ENCODE results near the gene C8A.

C8A gene

DNA sequence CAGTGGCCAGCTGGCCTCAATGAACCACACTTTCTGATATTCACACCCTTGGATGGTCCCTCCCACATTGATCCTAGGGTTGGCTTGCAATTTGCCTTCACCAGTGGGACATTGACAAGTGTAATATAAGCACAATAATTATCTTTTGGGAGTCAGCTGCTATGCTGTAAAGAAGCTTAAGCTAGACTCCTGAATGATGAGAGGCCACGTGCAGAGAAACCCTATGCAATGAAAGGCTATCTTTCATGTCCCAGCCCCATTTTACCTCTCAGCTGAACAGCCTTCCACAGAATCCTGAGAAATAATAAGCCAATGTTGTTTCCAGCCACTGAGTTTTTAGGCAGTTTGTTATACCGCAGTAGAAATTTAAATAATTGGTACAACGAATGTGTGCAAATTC, 11.1 kb upstream of the C8A start:
- Histone ChIP-seq H3K27me3 (ENCODE audit: insufficient read depth, poor library complexity, severe bottlenecking) (no peaks in the 10 kb centered on the region), H3K27ac (replicated peaks) (no peak overlapping the region), H3K4me3 (replicated peaks; ENCODE audit: insufficient read depth, low read length) (no peak overlapping the region)
- TF ChIP-seq, protein P1, sequence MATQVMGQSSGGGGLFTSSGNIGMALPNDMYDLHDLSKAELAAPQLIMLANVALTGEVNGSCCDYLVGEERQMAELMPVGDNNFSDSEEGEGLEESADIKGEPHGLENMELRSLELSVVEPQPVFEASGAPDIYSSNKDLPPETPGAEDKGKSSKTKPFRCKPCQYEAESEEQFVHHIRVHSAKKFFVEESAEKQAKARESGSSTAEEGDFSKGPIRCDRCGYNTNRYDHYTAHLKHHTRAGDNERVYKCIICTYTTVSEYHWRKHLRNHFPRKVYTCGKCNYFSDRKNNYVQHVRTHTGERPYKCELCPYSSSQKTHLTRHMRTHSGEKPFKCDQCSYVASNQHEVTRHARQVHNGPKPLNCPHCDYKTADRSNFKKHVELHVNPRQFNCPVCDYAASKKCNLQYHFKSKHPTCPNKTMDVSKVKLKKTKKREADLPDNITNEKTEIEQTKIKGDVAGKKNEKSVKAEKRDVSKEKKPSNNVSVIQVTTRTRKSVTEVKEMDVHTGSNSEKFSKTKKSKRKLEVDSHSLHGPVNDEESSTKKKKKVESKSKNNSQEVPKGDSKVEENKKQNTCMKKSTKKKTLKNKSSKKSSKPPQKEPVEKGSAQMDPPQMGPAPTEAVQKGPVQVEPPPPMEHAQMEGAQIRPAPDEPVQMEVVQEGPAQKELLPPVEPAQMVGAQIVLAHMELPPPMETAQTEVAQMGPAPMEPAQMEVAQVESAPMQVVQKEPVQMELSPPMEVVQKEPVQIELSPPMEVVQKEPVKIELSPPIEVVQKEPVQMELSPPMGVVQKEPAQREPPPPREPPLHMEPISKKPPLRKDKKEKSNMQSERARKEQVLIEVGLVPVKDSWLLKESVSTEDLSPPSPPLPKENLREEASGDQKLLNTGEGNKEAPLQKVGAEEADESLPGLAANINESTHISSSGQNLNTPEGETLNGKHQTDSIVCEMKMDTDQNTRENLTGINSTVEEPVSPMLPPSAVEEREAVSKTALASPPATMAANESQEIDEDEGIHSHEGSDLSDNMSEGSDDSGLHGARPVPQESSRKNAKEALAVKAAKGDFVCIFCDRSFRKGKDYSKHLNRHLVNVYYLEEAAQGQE (IDR thresholded peaks at IDR 0.05; ENCODE audit: insufficient replicate concordance, low read depth) = no peak
- TF ChIP-seq GABPA (IDR thresholded peaks at IDR 0.05; ENCODE audit: low read depth) (no peak), SPI1 (IDR thresholded peaks at IDR 0.05; ENCODE audit: borderline replicate concordance, low read depth) (no peak), POLR2AphosphoS5 (IDR thresholded peaks at IDR 0.05; ENCODE audit: low read depth) (no peak)
- TF ChIP-seq, protein P2, sequence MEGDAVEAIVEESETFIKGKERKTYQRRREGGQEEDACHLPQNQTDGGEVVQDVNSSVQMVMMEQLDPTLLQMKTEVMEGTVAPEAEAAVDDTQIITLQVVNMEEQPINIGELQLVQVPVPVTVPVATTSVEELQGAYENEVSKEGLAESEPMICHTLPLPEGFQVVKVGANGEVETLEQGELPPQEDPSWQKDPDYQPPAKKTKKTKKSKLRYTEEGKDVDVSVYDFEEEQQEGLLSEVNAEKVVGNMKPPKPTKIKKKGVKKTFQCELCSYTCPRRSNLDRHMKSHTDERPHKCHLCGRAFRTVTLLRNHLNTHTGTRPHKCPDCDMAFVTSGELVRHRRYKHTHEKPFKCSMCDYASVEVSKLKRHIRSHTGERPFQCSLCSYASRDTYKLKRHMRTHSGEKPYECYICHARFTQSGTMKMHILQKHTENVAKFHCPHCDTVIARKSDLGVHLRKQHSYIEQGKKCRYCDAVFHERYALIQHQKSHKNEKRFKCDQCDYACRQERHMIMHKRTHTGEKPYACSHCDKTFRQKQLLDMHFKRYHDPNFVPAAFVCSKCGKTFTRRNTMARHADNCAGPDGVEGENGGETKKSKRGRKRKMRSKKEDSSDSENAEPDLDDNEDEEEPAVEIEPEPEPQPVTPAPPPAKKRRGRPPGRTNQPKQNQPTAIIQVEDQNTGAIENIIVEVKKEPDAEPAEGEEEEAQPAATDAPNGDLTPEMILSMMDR (IDR thresholded peaks at IDR 0.05; ENCODE audit: insufficient read depth, low read length) = no peak
- no peak for DNase-seq (ENCODE audit: low read depth in 1 of 2, low spot score in 1 of 2)

GRCh38 chr1:56844545-56845136, 10.0 kb upstream of the C8A start:
- TF ChIP-seq, protein P1 (IDR thresholded peaks at IDR 0.05; ENCODE audit: insufficient replicate concordance, low read depth) = no peak
- TF ChIP-seq GABPA (IDR thresholded peaks at IDR 0.05; ENCODE audit: low read depth) (no peak), POLR2AphosphoS5 (IDR thresholded peaks at IDR 0.05; ENCODE audit: low read depth) (no peak), SPI1 (IDR thresholded peaks at IDR 0.05; ENCODE audit: borderline replicate concordance, low read depth) (no peak)
- TF ChIP-seq, protein P2 (IDR thresholded peaks at IDR 0.05; ENCODE audit: insufficient read depth, low read length) = no peak
- H3K4me3 ChIP-seq (replicated peaks; ENCODE audit: insufficient read depth, low read length) = no peak overlapping the region
- H3K27ac ChIP-seq (replicated peaks) = no peak overlapping the region
- no peaks in the 10 kb centered on the region for H3K27me3 ChIP-seq (ENCODE audit: insufficient read depth, poor library complexity, severe bottlenecking)
- no peak for DNase-seq (ENCODE audit: low read depth in 1 of 2, low spot score in 1 of 2)

GRCh38 chr1:56845343-56845742, 9.3 kb upstream of the C8A start:
- TF ChIP-seq POLR2AphosphoS5 (IDR thresholded peaks at IDR 0.05; ENCODE audit: low read depth) = no peak
- TF ChIP-seq, protein P2 (IDR thresholded peaks at IDR 0.05; ENCODE audit: insufficient read depth, low read length) = no peak
- TF ChIP-seq GABPA (IDR thresholded peaks at IDR 0.05; ENCODE audit: low read depth) = no peak
- TF ChIP-seq, protein P1 (IDR thresholded peaks at IDR 0.05; ENCODE audit: insufficient replicate concordance, low read depth) = no peak
- TF ChIP-seq SPI1 (IDR thresholded peaks at IDR 0.05; ENCODE audit: borderline replicate concordance, low read depth) = no peak
- Histone ChIP-seq H3K4me3 (replicated peaks; ENCODE audit: insufficient read depth, low read length) (no peak overlapping the region), H3K27me3 (ENCODE audit: insufficient read depth, poor library complexity, severe bottlenecking) (no peaks in the 10 kb centered on the region), H3K27ac (replicated peaks) (no peak overlapping the region)
- no peak for DNase-seq (ENCODE audit: low read depth in 1 of 2, low spot score in 1 of 2)
